NCI-H1930 (cell line): Measurements from ENCODE around the gene GOLGA1.
A peak's percentile ranks its signal among the peaks of the same experiment; 100 is the strongest.
"Not testable (repeated sequence)": the region's sequence is repeated elsewhere in the genome, so short reads cannot be mapped to it uniquely, and the experiment has no call there.

ENCODE experiments used
- DNase-seq, 2 experiments: peaks; one replicate each; lab custom pipeline; 2025; lab: John Stamatoyannopoulos, UW

Gene GOLGA1

GRCh38 chr9:124940894-124941678 lies at the start of gene GOLGA1:
TSS of gene GOLGA1 (minus strand) at chr9:124941083. CDS start at chr9:124938711, 2,372 bp downstream.
- peak; percentile 85 to 93 for DNase-seq

- no peak for DNase-seq
Measured at GRCh38 chr9:124983698-124984097, 42.8 kb upstream of the GOLGA1 start.

- DNase-seq: no peak
Measured at GRCh38 chr9:124980431-124980830, 39.5 kb upstream of the GOLGA1 start.

GRCh38 chr9:124975131-124975530 lies 34.2 kb upstream of the GOLGA1 start:
- DNase-seq: no peak

- no peak for DNase-seq
Measured at GRCh38 chr9:124973807-124974206, 32.9 kb upstream of the GOLGA1 start.

- DNase-seq: no peak
Measured at GRCh38 chr9:124972241-124972770, 31.4 kb upstream of the GOLGA1 start.

GRCh38 chr9:124969401-124969800 lies 28.5 kb upstream of the GOLGA1 start:
- no peak for DNase-seq

GRCh38 chr9:124968238-124968637 lies 27.4 kb upstream of the GOLGA1 start:
- DNase-seq: no peak

GRCh38 chr9:124965775-124966568 lies 25.1 kb upstream of the GOLGA1 start:
- DNase-seq: not testable (repeated sequence)

- no peak for DNase-seq
Measured at GRCh38 chr9:124964604-124965003, 23.7 kb upstream of the GOLGA1 start.

GRCh38 chr9:124964056-124964455 lies 23.2 kb upstream of the GOLGA1 start:
- no peak for DNase-seq

- no peak for DNase-seq
Measured at GRCh38 chr9:124960409-124960752, 19.5 kb upstream of the GOLGA1 start.

GRCh38 chr9:124959671-124960408 lies 19.0 kb upstream of the GOLGA1 start:
- DNase-seq: not testable (repeated sequence)

GRCh38 chr9:124954255-124954654 lies 13.4 kb upstream of the GOLGA1 start:
- no peak for DNase-seq

- DNase-seq: no peak
Measured at GRCh38 chr9:124950050-124950718, 9.3 kb upstream of the GOLGA1 start.

- DNase-seq: no peak
Measured at GRCh38 chr9:124949387-124949786, 8.5 kb upstream of the GOLGA1 start.

GRCh38 chr9:124947727-124948391 lies 7.0 kb upstream of the GOLGA1 start:
- no peak for DNase-seq

GRCh38 chr9:124946167-124946566 lies 5.3 kb upstream of the GOLGA1 start:
- DNase-seq: no peak

- no peak for DNase-seq
Measured at GRCh38 chr9:124941679-124942561, 1.0 kb upstream of the GOLGA1 start.

GRCh38 chr9:124940521-124940893 lies 376 bp downstream of the GOLGA1 start:
- DNase-seq: no peak
